ENCODE measurements around the gene CENPX. TPM values are rescaled to one million over a fixed set of nuclear protein-coding genes. Genes with fewer than 3 reads are reported as not detected.

The CENPX gene
- total RNA-seq, 1 donor from 2014 or later = 87.9 TPM

DNA sequence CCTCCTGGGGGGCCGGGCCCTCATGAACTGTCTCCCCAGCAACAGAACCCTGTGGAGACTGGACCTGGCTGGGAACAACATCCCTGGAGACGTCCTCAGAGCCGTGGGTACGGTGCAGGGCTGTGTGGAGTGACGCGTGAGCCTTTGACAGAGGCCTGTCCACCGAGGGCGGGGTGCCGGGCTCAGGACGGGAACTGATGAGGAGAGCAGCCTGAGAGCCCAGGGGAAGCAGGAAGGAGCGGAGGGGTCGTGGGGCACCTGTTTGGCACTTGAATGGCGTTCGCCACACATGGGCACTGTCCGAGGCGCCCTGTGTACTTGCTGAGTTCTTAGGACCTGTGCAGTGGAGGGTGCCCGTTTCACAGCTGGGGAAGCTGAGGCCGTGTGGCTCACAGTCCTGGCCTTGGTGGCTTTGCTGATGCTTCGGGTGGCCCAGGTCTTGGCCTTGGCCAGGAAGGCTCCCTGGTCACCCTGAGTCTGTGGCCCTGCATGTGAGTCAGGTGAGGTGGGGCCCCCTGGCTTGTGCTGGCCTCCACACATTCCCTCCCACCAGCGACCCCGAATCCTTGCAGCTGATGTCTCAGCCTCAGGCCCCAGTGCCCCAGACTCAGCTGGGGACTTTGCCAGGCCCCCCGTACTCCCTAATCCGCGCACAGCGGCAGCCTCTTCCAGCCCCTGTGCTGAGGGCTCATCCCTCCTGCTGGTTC is 2.9 kb upstream of the CENPX start:
- intact Hi-C loops (cut with micrococcal nuclease) = no loop called here

DNA sequence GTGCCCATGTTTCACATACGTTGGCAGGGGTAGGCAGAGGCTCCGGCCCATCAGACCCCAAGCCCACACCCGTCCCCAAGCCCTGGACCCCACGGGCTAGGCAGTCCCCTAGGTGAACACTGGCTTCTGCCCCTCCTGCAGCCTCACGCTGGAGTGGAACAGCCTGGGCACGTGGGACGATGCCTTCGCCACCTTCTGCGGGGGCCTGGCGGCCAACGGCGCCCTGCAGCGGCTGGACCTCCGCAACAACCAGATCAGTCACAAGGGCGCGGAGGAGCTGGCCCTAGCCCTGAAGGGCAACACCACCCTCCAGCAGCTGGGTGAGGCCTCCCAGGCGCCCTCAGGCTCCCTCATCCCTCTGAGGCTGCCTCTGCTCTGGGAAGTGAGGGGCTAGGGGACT is 2.2 kb upstream of the CENPX start:
- intact Hi-C loops (cut with micrococcal nuclease) = loop anchor here (5.0 kb wide), 2 partner anchors 98 to 153 kb away; partner anchors contain the start of genes ARHGDIA and MAFG

DNA sequence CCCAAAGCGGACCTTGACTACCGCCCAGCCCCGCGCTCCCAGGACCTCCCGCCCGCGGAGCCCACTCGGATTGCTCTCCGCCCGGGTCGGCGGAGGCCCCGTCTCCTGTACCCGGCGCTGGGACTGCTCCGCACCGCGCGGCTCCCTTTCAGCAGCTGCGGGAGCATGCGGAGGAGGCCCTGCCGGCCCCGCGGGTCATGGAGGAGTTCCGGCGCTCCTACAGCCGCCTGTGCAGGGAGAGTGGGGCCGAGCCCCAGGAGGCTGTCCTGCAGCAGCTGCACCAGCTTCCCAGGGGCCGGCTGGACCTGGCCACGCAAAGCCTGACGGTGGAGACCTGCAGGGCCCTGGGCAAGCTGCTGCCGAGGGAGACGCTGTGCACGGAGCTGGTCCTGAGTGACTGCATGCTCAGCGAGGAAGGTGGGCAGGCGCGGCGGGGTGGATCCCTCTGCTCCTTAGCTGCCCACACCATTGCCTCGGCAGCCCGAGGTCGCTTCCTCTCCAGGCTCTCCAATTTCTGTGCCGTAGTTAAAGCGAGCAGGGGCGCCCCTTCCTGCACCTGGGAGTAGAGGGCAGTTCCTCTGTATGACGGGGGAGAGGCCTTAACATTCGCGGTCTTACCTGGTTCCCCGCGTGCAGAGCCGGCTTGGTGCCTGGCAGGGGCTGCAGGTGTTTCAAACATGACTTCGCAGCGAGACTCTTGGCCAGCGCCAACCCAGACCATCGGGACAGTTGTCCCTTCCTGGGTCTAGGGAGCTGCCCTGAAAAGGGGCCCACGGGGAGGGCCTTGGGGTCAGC is 966 bp upstream of the CENPX start:
- intact Hi-C loops (cut with micrococcal nuclease) = loop anchor here (1.0 to 5.0 kb wide), 7 partner anchors 14 to 151 kb away; partner anchors contain the start of genes ALYREF, ANAPC11, ARHGDIA and ASPSCR1

DNA sequence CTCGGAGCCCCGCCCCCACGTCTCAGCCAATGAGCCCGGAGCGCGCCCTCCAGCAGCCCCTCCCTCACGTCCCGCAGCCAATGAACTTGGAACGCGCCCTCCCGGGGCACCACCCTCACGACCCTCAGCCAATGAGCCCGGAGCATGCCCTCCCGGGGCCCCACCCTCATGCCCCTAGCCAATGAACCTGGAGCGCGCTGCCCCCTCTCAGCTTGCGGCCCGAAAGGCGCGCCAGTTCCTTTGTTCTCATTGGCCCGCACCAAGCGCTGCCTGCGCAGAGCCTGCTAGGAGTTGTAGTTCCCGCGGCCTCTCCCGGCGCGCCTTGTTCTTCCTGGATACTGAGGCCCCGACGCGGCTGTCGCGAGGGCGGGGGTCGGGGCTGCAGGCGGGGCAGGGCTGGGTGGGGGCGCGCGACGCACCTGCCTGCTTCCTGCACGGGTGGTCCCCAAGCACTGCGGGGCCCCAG is 336 bp upstream of the CENPX start, which contains the start of gene LRRC45:
LRRC45 (plus strand) TSS at position 325 of the 466 bp plus-strand sequence. CDS start 339 bp downstream, outside the sequence.
- intact Hi-C loops (cut with micrococcal nuclease) = loop anchor here (1.0 to 5.0 kb wide), 7 partner anchors 14 to 151 kb away; partner anchors contain the start of genes ALYREF, ANAPC11, ARHGDIA and ASPSCR1

DNA sequence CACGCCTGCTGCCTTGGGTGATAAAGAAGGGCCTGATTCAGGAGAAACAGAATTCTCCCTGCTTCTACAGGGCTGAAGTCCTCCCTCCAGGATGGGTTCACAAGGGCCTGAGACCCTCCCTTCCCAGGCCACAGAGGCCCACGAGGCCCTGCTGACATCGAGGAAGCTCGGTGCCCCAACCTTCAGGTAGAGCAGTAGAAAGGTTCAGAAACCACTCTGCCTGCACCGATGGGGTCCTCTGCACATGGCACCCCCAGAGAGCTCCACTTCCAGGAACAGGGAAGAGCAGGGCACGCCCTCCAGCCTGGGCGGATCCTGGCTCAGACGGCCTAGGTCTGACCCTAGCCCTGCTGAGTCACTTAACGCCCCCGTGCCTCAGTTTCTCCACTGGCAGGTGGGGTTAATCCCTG is 773 bp downstream of the CENPX start:
- intact Hi-C loops (cut with micrococcal nuclease) = loop anchor here (1.0 to 5.0 kb wide), 3 partner anchors 63 to 150 kb away; partner anchors contain the start of genes ARHGDIA and MAFG

DNA sequence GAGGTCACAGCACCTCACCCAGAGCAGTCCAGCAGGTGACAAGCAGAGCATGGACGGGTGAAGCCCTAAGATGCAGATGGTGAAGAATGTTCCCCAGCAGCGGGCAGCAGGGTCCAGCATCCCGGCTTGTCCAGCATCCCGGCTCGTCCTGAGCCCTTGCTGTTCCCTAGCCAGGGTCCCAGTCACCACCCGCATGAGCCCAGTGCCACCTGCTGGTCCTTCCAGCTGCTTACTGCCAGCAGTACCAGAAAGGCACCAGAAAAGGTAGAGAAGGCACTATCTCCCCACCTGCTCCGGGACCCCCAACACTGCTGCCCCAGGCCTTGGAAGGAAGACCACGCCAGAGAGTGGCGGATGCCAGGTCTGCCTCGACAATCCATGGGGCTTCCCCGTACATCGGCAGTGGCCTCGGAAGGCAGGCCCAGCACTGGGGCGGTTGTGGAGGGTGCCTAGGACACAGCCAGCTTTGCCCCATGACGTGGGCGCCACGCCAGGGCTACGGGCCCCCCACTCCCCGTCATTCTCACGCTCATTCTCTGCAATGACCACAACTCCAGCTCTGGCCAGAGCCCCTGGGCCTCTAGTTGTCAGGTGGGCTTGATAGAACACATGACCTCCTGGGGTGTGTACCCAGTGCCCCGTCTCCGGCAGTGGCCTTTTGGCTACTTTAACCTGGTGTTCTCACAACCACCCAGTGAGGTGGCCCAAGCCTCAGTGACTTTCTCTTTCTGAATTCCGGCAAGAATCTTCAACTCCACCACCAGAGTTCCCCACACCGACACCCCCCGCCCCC is 1.4 kb downstream of the CENPX start:
- intact Hi-C loops (cut with micrococcal nuclease) = loop anchor here (1.0 to 5.0 kb wide), 3 partner anchors 62 to 149 kb away; partner anchors contain the start of genes ARHGDIA and MAFG

DNA sequence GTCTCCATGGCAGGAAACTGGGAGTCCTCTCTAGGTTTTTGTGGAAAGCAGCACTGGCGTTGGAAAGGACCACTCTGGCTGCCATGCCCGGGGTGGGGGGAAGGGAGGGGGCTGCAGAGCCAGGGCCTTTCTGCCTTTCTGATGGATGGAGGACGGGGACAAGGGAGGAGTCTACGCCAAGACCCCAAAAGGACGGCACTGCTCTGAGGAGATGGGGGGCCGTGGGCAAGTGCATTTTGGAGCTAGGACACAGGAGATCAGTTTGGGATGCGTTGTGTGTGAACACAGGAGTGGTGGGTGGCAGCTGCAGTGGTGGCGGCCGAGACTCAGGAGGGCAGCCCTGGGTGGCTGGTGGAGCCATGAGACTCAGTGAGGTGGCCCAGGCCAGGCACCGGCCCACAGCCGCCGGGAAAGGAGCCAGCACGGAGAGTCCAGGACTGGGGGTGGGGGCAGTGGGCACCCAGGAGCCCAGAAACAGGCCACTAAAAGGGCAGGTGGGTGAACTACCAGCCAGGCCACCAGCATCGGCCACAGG is 2.0 kb downstream of the CENPX start:
- intact Hi-C loops (cut with micrococcal nuclease) = loop anchor here (1.0 to 5.0 kb wide), 3 partner anchors 61 to 148 kb away; partner anchors contain the start of genes ARHGDIA and MAFG

DNA sequence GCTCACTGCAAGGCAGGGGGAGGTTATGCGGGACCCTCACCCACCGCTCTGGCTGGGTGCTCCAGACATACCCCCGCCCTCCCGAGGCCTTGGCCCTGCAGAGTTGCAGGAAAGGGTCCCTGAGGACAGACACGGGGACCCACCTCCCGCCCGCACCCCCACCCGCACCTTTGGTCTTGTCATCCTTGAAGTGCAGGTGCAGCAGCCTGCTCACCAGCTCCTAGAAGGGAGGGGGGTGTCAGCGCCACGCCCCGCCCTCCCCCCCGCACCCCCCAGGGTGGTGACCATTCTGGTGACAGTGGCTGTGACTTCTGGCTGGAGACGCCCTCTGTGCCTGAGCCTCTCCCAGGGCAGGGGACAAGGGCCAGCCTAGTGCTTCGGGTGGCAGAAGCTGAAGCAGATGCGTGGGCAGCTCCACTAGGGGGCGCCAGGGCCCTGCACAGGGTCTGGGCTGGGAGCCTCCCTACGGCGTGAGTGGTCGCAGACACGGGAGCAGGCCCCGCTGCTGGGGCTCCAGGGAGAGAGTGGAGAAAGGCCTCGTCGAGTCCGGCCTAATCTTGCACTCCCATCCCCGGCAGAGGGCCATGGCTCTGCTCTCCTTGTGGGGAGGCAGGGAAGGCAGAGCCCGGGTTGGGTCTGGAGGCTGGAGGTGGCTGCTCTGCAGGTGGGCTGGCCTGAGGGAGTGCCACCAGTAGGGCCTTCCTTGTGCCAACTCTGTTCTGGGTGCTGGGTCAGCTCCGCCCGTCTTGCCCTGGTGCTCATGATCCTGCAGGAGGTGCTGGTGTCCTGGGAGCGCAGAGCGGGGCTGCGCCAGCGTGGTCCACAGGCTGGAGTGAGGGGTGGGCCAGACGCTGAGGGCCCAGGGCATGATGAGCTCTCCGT is 2.7 kb downstream of the CENPX start:
- intact Hi-C loops (cut with micrococcal nuclease) = loop anchor here (5.0 kb wide), 2 partner anchors 93 to 148 kb away; partner anchors contain the start of genes ARHGDIA and MAFG

DNA sequence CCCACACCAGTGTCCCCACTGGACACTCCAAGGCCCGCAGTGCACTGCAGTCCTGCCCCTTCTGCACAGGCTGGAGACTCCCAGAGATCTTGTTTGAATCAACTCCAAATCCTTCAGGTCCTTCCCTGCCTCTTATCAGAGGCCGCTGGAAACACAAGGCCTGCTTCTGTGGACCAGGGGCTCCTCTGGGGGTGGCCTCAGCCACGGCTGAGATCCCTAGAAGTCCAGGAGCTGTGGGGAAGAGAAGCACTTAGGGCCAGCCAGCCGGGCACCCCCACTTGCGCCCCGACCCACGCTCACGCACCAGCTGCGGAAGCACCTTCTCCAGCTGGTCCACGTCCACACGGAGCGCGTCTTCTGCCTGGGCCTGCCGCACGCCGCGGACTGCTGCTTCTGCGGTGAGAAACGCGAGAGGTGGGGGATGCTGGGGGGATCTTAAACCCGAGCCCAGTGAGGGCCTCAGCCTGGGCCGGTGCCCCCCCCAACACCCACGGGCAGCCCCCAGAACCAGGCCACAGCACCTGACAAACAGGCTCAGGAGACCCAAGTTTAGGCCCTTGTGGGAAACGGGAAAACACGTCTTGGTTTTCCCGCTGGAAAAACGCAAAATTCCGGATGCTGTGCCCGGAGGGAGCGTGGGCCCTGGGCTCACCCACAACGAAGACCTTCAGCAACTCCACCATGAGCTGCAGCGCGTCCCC is 3.5 kb downstream of the CENPX start:
- intact Hi-C loops (cut with micrococcal nuclease) = no loop called here

DNA sequence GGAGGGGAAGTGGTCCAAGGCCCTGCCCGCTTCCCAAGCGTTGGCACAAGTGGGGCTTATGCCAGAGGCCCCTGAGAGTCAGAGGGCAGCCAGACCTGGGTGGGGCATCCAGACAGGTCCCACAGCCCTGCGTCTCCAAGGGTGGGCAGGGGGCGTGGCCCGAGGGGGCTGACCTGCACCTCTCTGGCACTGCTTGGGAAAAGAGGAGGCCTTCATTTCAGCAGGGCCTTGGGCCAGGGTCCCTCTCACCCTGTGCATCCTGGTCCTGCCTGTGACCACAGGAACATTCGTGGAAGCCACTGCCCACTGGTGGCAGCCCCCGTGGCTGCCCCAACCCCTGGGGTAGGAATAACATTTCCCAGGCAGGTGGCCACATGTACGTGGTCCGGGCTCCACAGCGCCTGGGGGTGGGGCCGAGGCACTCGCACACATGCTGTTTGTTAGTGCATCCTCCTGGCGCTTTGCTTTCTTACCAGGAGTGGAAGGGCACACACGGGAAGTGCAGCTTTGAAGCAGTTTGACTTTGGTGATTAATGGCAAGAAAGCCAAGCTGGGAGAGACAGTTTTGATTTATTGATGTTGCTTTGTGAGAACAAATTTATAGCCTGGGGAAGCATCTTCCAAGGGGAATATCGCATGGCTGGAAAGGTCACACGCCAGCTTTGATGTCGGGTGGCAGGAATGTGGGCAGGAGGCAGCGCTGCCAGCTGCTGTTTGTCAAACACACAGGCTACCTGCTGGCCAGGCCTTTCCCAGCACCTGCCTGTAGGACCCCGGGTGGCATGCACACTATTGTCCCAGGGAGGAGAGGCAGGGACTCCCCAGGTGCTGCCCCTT is 4.3 kb downstream of the CENPX start:
- intact Hi-C loops (cut with micrococcal nuclease) = no loop called here

DNA sequence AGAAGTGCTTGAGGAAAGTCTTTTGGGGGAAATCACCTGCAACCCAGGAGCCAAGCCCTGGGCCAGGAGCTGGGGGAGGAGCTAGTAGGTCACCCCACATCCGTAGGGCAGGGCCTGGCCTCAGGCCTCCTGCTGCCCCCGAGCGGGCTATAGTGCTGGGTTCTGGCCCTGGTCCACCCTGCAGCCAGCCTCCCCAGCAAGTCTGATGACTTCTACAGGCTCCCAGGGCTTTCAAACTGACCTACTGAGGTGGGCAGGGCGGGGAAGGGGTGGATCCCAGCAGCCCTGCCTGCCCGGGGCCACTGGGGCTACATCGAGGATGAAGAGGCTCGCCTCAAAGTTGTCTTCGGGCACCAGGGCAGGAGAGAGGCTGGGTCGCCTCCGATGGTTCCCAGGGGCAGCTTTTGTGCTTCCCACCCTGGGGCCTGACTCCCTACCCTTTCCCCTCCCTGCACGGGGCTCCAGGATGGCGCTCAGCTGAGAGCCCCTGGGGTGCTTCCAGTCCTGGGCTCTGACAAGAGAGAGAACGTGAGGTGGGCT is 5.0 kb downstream of the CENPX start:
- intact Hi-C loops (cut with micrococcal nuclease) = no loop called here

DNA sequence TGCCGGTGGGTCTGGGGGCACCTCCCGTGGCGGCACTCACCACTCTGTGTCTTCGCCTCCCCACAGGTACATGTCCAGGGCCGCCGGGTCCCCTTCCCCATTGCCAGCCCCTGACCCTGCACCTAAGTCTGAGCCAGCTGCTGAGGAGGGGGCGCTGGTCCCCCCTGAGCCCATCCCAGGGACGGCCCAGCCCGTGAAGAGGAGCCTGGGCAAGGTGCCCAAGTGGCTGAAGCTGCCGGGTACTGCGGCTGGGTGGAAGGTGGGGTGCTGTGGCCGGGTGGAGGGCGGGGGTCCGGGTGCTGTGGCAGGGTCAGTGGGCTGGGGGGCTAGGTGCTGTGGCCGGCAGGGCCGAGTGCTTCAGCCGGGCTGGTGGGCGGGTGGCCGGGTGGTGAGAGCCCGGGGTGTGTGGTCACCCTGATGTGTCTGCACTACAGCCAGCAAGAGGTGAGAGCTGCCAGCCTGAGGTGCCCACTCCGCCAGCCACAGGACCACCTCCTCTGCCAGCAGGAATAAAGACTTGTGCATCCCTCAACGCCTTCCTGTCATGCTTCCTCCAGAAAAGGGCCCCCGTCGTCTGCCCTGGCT is 5.7 kb downstream of the CENPX start:
- intact Hi-C loops (cut with micrococcal nuclease) = no loop called here

DNA sequence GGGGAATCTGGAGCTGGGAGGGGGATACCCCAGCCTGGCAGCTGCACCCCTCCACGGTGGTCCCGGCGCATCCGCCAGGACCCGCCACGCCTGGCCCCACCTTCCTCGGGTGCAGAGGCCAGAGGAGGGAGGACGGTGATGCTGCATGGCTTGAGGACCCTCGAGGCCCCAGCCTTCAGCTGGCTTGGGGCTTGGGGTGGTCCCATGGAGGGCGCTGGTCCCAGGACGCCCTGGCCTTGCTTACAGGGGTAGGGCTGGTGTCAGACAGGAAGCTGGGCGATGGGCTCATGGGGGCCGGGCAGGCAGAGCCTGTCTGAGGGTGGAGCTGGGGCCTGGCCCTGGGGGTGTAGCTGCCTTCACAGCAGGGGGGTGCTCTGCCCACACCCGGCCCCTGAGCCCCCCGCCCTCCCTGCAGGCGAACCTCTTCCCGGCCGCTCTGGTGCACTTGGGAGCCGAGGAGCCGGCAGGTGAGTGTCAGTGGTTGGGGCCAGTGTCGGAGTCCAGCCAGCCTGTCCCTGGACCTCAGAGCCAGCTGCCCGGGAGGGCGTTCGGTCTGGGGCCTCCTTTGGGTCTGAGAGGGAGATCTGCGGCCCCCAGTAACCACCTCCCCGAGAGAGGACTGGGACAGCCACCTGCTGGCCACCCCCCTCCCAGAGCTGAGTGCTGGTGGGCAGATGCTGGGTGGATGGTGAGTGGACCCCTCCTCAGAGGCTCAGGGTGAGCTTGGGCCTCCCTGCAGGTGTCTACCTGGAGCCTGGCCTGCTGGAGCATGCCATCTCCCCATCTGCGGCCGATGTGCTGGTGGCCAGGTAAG is 6.4 kb downstream of the CENPX start:
- intact Hi-C loops (cut with micrococcal nuclease) = no loop called here

DNA sequence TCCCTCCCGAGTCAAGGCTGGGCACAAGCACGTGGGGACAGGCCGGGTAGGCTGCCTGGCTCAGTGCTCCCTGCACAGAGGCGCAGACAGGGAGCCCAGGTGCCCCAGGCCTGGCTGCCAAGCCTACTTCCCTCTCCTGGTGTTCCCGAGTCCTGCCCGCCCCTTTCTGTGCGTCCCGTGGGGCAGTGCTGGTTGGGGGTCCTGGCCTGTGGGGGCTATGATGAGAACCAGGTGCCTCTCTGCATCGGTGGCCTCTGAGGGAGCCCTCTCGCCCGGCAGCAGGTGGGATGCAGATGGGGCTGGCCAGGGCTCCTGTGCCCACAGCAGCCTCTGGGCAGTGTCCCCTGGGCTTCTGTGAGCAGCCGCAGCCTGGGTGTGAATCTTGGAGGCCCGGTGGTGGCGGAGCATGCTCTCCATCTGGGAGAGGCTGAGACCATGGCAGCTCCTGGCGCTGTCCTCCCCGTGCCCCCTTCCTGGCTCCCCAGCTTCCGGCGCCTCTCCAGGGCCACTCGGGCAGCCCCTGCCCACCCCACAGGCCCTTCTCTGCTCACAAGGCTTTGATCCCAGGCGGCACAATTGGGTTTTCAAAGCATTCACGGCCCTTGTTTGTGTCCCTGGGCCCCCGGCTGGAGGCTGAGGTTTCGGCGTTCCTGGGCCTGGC is 7.2 kb downstream of the CENPX start:
- intact Hi-C loops (cut with micrococcal nuclease) = no loop called here

DNA sequence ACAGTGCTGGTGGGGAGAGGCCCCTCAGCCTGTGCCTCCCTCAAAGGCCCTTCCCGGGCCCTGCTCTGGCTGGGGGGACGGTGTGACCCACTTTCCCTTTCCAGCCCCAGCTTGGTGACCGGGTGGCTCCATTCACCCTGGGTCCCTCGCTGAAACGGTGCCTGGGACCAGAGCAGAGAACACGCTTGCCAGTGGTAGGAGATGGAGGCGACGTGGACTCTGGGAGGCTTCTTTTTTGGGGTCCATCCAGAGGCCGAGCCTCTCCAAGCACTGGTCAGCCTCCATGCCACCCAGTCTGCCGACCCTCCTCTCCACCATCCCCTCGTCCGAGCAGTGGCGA is 7.7 kb downstream of the CENPX start:
- intact Hi-C loops (cut with micrococcal nuclease) = no loop called here

DNA sequence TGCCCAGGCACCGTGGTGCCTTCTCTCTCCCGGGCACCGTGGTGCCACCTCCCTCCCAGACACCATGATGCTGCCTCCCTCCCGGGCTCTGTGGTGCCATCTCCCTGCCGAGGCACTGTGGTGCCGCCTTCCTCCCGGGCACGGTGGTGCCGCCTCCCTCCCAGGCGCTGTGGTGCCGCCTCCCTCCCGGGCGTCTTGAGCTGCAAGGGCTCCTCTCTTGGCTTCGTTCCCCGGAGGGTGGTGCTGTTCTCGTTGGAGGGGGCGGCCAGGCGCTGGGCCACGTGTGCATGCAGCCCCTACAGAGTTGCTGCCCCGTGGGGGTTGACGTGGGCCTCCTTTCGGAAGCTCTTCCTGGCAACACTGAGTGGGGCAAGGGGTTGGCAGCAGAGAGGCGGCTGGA is 8.2 kb downstream of the CENPX start:
- intact Hi-C loops (cut with micrococcal nuclease) = no loop called here

Measured in T-helper 2 cell treated with Interferon-gamma antibody and Interleukin-4, amounts not matched to agents 100 ng/mL and 5 ng/mL, for 36 hours (primary cell).